H9 (cell line): ENCODE results near the gene AFG1L. TPM values are rescaled to one million over a fixed set of nuclear protein-coding genes. Genes with fewer than 3 reads are reported as not detected.

ENCODE experiments used
- DNase-seq: peaks from one replicate; pipeline ENCODE4 v3.0.0-alpha.2; 2017
- H2AFZ ChIP-seq: one replicate; pipeline ENCODE4 v1.6.1; 2013; ENCODE audit warnings: mild to moderate bottlenecking, low read length, control low read depth, moderate library complexity
- H2AK5ac ChIP-seq: 2 replicates; pipeline ENCODE4 v1.6.1; 2013; ENCODE audit warnings: low read length, control low read depth, mixed read lengths; ENCODE audit not compliant: insufficient read length
- H2BK120ac ChIP-seq: one replicate; pipeline ENCODE4 v1.6.1; 2013; ENCODE audit warnings: low read depth, mild to moderate bottlenecking, low read length, control low read depth, inconsistent platforms; ENCODE audit not compliant: poor library complexity, severe bottlenecking
- H2BK12ac ChIP-seq: 2 replicates; pipeline ENCODE4 v1.6.1; 2013; ENCODE audit warnings: low read length, control low read depth, mixed read lengths, low read depth; ENCODE audit not compliant: insufficient read length
- H2BK15ac ChIP-seq: 2 replicates; pipeline ENCODE4 v1.6.1; 2013; ENCODE audit warnings: low read depth, low read length, control low read depth
- H2BK20ac ChIP-seq: one replicate; pipeline ENCODE4 v1.6.1; 2013; ENCODE audit warnings: low read depth, mild to moderate bottlenecking, low read length, control low read depth, inconsistent platforms; ENCODE audit not compliant: poor library complexity, severe bottlenecking
- H2BK5ac ChIP-seq: 2 replicates; pipeline ENCODE4 v1.6.1; 2013; ENCODE audit warnings: low read length, control low read depth, mixed read lengths; ENCODE audit not compliant: insufficient read length
- H3K14ac ChIP-seq: 2 replicates; pipeline ENCODE4 v1.6.1; 2013; ENCODE audit warnings: low read length, control low read depth; ENCODE audit not compliant: insufficient read depth
- H3K18ac ChIP-seq: 2 replicates; pipeline ENCODE4 v1.6.1; 2013; ENCODE audit warnings: low read depth, mild to moderate bottlenecking, mixed read lengths, low read length, control low read depth; ENCODE audit not compliant: insufficient read length
- H3K23ac ChIP-seq: 2 replicates; pipeline ENCODE4 v1.6.1; 2013; ENCODE audit warnings: low read length, control low read depth, mixed read lengths, low read depth; ENCODE audit not compliant: insufficient read length
- H3K23me2 ChIP-seq: 2 replicates; pipeline ENCODE4 v1.6.1; 2013; ENCODE audit warnings: low read depth, mild to moderate bottlenecking, mixed read lengths, low read length, control low read depth; ENCODE audit not compliant: insufficient read length, poor library complexity, severe bottlenecking
- H3K27ac ChIP-seq: 2 replicates; pipeline ENCODE4 v1.5.1; 2013; ENCODE audit warnings: low read length, control low read depth, mixed read lengths, low read depth; ENCODE audit not compliant: insufficient read length
- H3K27me3 ChIP-seq: 2 replicates; pipeline ENCODE4 v1.6.1; 2013; ENCODE audit warnings: low read length, control low read depth, inconsistent platforms; ENCODE audit not compliant: insufficient read depth
- H3K4ac ChIP-seq: 2 replicates; pipeline ENCODE4 v1.6.1; 2013; ENCODE audit warnings: low read depth, mild to moderate bottlenecking, control low read depth, inconsistent platforms, low read length, moderate library complexity
- H3K4me1 ChIP-seq: 2 replicates; pipeline ENCODE4 v1.6.1; 2013; ENCODE audit warnings: low read length, control low read depth, inconsistent platforms; ENCODE audit not compliant: insufficient read depth
- H3K4me2 ChIP-seq: 2 replicates; pipeline ENCODE4 v1.6.1; 2013; ENCODE audit warnings: low read length, control low read depth, mixed read lengths; ENCODE audit not compliant: insufficient read length, insufficient read depth
- H3K56ac ChIP-seq: 2 replicates; pipeline ENCODE4 v1.6.1; 2013; ENCODE audit warnings: low read depth, mild to moderate bottlenecking, mixed read lengths, low read length, control low read depth; ENCODE audit not compliant: insufficient read length
- H3K79me1 ChIP-seq: 2 replicates; pipeline ENCODE4 v1.6.1; 2013; ENCODE audit warnings: low read depth, mild to moderate bottlenecking, moderate library complexity, low read length, control low read depth, inconsistent platforms; ENCODE audit not compliant: insufficient read depth, poor library complexity, severe bottlenecking
- H3K79me2 ChIP-seq: 2 replicates; pipeline ENCODE4 v1.6.1; 2013; ENCODE audit warnings: low read length, control low read depth, inconsistent platforms; ENCODE audit not compliant: insufficient read depth
- H3K9ac ChIP-seq: 2 replicates; pipeline ENCODE4 v1.6.1; 2013; ENCODE audit warnings: low read length, control low read depth, mixed read lengths; ENCODE audit not compliant: insufficient read length; ENCODE audit errors: extremely low read depth
- H3K9me3 ChIP-seq: one replicate; pipeline ENCODE4 v1.6.1; 2013; ENCODE audit warnings: low read depth, low read length, inconsistent platforms; ENCODE audit not compliant: control insufficient read depth
- H3T11ph ChIP-seq: one replicate; pipeline ENCODE4 v1.6.1; 2013; ENCODE audit warnings: mild to moderate bottlenecking, low read length, control low read depth, inconsistent platforms
- H4K20me1 ChIP-seq: one replicate; pipeline ENCODE4 v1.6.1; 2013; ENCODE audit not compliant: control insufficient read depth, insufficient read length, insufficient read depth
- H4K5ac ChIP-seq: 2 replicates; pipeline ENCODE4 v1.6.1; 2013; ENCODE audit warnings: low read depth, mild to moderate bottlenecking, mixed read lengths, low read length, control low read depth; ENCODE audit not compliant: insufficient read length
- H4K8ac ChIP-seq: replicated peaks from 2 replicates; pipeline ENCODE4 v1.6.1; 2013; ENCODE audit warnings: low read length, control low read depth, mixed read lengths, low read depth; ENCODE audit not compliant: insufficient read length
- H4K91ac ChIP-seq: 2 replicates; pipeline ENCODE4 v1.6.1; 2013; ENCODE audit warnings: low read depth, mild to moderate bottlenecking, moderate library complexity, mixed read lengths, low read length, control low read depth; ENCODE audit not compliant: insufficient read length
- H3K27ac Mint-ChIP-seq, 3 experiments: 2 replicates in 2 of 3; 3 replicates in 1 of 3; pipeline ENCODE4 v1.8.0; 2020 to 2021; ENCODE audit warnings: mixed read lengths in 3 of 3, mild to moderate bottlenecking in 1 of 3, moderate library complexity in 1 of 3
- H3K27me3 Mint-ChIP-seq: 2 replicates; pipeline ENCODE4 v1.8.0; 2021; ENCODE audit warnings: low read depth, mild to moderate bottlenecking, moderate library complexity, mixed read lengths
- H3K36me3 Mint-ChIP-seq, 3 experiments: 2 replicates in 2 of 3; 3 replicates in 1 of 3; pipeline ENCODE4 v1.8.0; 2020 to 2021; ENCODE audit warnings: low read depth in 3 of 3, mixed read lengths in 3 of 3; ENCODE audit not compliant: insufficient read depth in 1 of 3
- H3K4me1 Mint-ChIP-seq, 2 experiments: 2 replicates each; pipeline ENCODE4 v1.8.0; 2020; ENCODE audit warnings: mixed read lengths in 2 of 2
- H3K4me3 Mint-ChIP-seq, 2 experiments: 2 replicates in 1 of 2; 3 replicates in 1 of 2; pipeline ENCODE4 v1.8.0; 2020 to 2021; ENCODE audit warnings: mild to moderate bottlenecking in 2 of 2, mixed read lengths in 2 of 2, moderate library complexity in 1 of 2
- H3K9me3 Mint-ChIP-seq, 2 experiments: 2 replicates in 1 of 2; 3 replicates in 1 of 2; pipeline ENCODE4 v1.8.0; 2020; ENCODE audit warnings: mild to moderate bottlenecking in 2 of 2, mixed read lengths in 2 of 2, moderate library complexity in 1 of 2
- CTCF ChIP-seq: fragments of 200-600 bp; sonication (generic); conservative IDR thresholded peaks from 3 replicates; pipeline ENCODE4 v1.8.0; 2021; ENCODE audit warnings: antibody characterized with exemption, mild to moderate bottlenecking
- WGBS: extraction: QIAGEN DNeasy Blood & Tissue Kit; methylation state at CpG from one replicate; pipeline ENCODE4 v1.1.7; 2013; ENCODE audit warnings: missing lambda C conversion rate, low lambda C conversion rate, mixed read lengths; ENCODE audit not compliant: insufficient read length; ENCODE audit errors: extremely low coverage; 5-methylcytosine and 5-hydroxymethylcytosine counted together
- total RNA-seq: library from RNA; stranded (reverse); gene quantifications from 2 replicates; pipeline ENCODE4 v1.2.1, GENCODE V29; 2021

Gene AFG1L
- total RNA-seq, 1 experiment from 2014 or later, result 4.7 TPM

- no peaks in the 10 kb centered on the region for H3K27me3 ChIP-seq
- no peak overlapping the region for H3K18ac ChIP-seq
- no peak overlapping the region for H3K4ac ChIP-seq
- no peaks in the 10 kb centered on the region for H3K79me2 ChIP-seq
- no peaks in the 10 kb centered on the region for H3K27me3 Mint-ChIP-seq
- no peaks in the 10 kb centered on the region for H3K23me2 ChIP-seq
- no peak overlapping the region for H3K27ac Mint-ChIP-seq
- H4K5ac ChIP-seq, result no peak overlapping the region
- no peaks in the 10 kb centered on the region for H4K20me1 ChIP-seq
- no peaks in the 10 kb centered on the region for H3K9me3 Mint-ChIP-seq
- no peak overlapping the region for H3K56ac ChIP-seq
- H3K4me3 Mint-ChIP-seq, result no peak overlapping the region
- no peak overlapping the region for H3K14ac ChIP-seq
- no peaks in the 10 kb centered on the region for H3K79me1 ChIP-seq
- no peak overlapping the region for H2BK12ac ChIP-seq
- H2BK20ac ChIP-seq, result no peak overlapping the region
- no peak overlapping the region for H4K91ac ChIP-seq
- peak; percentile 83 for TF ChIP-seq CTCF
- no CpG with 5 or more reads among the region's 7 CpGs for WGBS
- no peak overlapping the region for H2BK15ac ChIP-seq
- no peak overlapping the region for H3K9ac ChIP-seq
- H4K8ac ChIP-seq, result no peak overlapping the region
- H2BK120ac ChIP-seq, result no peak overlapping the region
- no peak overlapping the region for H2AFZ ChIP-seq
- no peaks in the 10 kb centered on the region for H3K36me3 Mint-ChIP-seq
- no peaks in the 10 kb centered on the region for H3K9me3 ChIP-seq
- H2AK5ac ChIP-seq, result no peak overlapping the region
- H3K4me2 ChIP-seq, result no peak overlapping the region
- peaks cover 11 to 14% of the 10 kb centered on the region in 2 experiments for H3K4me1 Mint-ChIP-seq
- H3K27ac ChIP-seq, result no peak overlapping the region
- no peaks in the 10 kb centered on the region for H3K4me1 ChIP-seq
- no peak overlapping the region for H3T11ph ChIP-seq
- no peak for DNase-seq
- H2BK5ac ChIP-seq, result no peak overlapping the region
- no peak overlapping the region for H3K23ac ChIP-seq
Measured at GRCh38 chr6:108526739-108527174, 231.9 kb downstream of the AFG1L start.
